ENCODE results near the gene PTPRT. TPM values are rescaled to one million over a fixed set of nuclear protein-coding genes. Genes with fewer than 3 reads are reported as not detected.

The PTPRT gene
- total RNA-seq, 1 donor from 2014 or later: 0.56 TPM

GRCh38 chr20:42742926-42743325 is 446.8 kb downstream of the PTPRT start:
- Mint-ChIP-seq H3K27me3 (ENCODE audit: low read depth) (peaks cover 10% of the 10 kb centered on the region), H3K36me3 (ENCODE audit: low read depth) (no peaks in the 10 kb centered on the region), H3K4me1 (peaks cover 4% of the 10 kb centered on the region), H3K9me3 (no peaks in the 10 kb centered on the region), H3K27ac (ENCODE audit: unreplicated experiment) (no peak overlapping the region), H3K4me3 (no peak overlapping the region)
- TF ChIP-seq CTCF (conservative IDR thresholded peaks at IDR 0.05): no peak
- no peak for DNase-seq (ENCODE audit: low read depth, low spot score)

DNA sequence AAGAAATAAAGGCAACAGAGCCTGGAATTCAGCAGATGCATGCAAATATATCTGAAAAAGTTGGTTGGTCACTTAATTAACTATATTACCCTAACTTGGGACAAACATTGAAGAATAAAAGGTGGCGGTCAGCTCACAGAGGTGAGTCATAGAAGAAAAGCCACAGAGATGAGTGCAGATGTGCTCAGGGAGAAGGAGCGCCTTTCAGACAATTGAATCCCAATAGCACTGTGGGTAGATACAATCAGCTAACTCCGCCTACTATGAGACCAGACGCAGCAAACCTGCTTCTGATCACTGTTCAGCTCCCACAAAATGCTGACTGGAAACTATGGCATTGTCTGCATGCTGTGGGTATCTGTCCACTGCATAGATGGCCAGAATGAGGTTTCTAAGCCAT is 447.8 kb downstream of the PTPRT start:
- no peak for DNase-seq (ENCODE audit: low read depth, low spot score)
- no peak for TF ChIP-seq CTCF (conservative IDR thresholded peaks at IDR 0.05)
- Mint-ChIP-seq H3K36me3 (ENCODE audit: low read depth) (no peaks in the 10 kb centered on the region), H3K4me1 (no peaks in the 10 kb centered on the region), H3K9me3 (no peaks in the 10 kb centered on the region), H3K27me3 (ENCODE audit: low read depth) (peaks cover 10% of the 10 kb centered on the region), H3K4me3 (no peak overlapping the region), H3K27ac (ENCODE audit: unreplicated experiment) (no peak overlapping the region)

DNA sequence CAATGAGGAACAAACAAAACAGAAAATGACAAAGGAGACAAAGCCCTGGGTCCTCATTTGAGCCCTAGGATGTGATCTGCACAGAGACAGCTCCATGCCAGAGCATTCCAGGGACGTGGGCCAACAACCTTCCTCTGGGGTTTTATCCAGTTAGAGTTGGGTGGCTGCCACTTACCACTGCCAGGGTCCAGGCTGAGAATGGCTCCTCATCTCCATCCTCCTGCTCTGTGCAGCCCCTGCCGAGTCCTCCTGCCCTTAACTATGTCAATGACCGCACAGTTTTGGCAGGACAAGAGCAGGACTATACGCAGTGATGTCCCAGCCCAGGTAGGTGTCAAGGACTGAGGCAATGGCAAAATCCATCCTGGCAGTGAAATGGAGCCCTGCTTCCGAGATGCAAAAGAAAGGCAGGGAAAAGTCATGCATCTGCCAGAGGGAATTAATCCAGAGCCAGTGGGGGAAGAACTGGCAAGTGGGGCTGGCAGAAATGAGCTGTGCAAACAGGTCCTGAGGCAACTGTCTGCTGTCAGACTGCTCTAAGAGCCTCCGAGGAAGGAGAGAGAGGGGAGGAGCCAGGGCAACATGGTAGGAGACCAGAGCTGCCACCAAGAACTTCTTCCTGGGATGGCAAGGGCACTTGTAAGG is 449.4 kb downstream of the PTPRT start:
- Mint-ChIP-seq H3K4me3 (no peak overlapping the region), H3K4me1 (no peaks in the 10 kb centered on the region), H3K27ac (ENCODE audit: unreplicated experiment) (no peak overlapping the region), H3K27me3 (ENCODE audit: low read depth) (peaks cover 10% of the 10 kb centered on the region), H3K9me3 (no peaks in the 10 kb centered on the region), H3K36me3 (ENCODE audit: low read depth) (no peaks in the 10 kb centered on the region)
- no peak for TF ChIP-seq CTCF (conservative IDR thresholded peaks at IDR 0.05)
- no peak for DNase-seq (ENCODE audit: low read depth, low spot score)

DNA sequence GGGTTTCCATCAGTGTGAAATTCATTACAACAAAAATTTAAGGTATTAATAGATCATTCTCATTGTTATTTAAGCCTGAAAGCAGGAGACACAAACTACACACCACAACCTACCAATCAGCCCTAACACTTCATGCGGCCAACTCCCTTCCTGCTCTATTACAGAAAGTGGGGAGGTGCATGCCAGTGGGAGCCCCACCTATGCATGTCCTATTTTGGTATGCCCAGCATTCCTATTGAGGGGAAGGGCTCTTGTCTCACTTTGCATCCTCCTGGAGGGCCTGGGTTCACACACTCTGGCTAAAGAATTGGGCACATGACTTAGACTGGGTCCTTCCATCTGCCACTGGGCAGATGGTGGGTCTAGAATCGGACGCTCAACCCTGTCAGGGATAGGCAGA is 450.0 kb downstream of the PTPRT start:
- Mint-ChIP-seq H3K4me3 (no peak overlapping the region), H3K27ac (ENCODE audit: unreplicated experiment) (no peak overlapping the region), H3K9me3 (no peaks in the 10 kb centered on the region), H3K27me3 (ENCODE audit: low read depth) (peaks cover 10% of the 10 kb centered on the region), H3K4me1 (no peaks in the 10 kb centered on the region), H3K36me3 (ENCODE audit: low read depth) (no peaks in the 10 kb centered on the region)
- no peak for DNase-seq (ENCODE audit: low read depth, low spot score)
- TF ChIP-seq CTCF (conservative IDR thresholded peaks at IDR 0.05): no peak

DNA sequence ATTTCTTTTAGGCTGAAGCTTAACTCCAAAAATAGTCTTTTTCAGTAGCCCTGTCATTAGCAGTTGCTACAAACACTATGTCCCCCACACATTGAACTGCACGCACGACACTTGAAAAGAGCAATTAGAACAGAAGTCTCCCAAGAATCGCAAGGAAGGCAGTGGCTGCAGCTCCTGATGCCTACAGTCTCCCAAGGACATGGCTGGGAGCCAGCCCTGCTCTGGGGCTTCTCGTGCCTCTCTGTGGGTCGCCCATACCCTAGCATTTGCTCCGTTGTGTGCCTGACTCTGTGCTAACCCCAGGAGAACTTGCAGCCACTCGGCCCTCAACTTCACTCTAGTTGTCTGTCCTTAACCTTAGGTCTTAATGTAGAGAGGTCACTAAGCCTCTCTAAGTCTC is 454.2 kb downstream of the PTPRT start:
- no peaks in the 10 kb centered on the region for H3K36me3 Mint-ChIP-seq (ENCODE audit: low read depth)
- H3K9me3 Mint-ChIP-seq: no peaks in the 10 kb centered on the region
- H3K27me3 Mint-ChIP-seq (ENCODE audit: low read depth): peaks cover 6% of the 10 kb centered on the region
- no peaks in the 10 kb centered on the region for H3K4me1 Mint-ChIP-seq
- no peak for DNase-seq (ENCODE audit: low read depth, low spot score)
- no peak for TF ChIP-seq CTCF (conservative IDR thresholded peaks at IDR 0.05)
- H3K27ac Mint-ChIP-seq (ENCODE audit: unreplicated experiment): no peak overlapping the region
- no peak overlapping the region for H3K4me3 Mint-ChIP-seq
